ENCODE results near the gene ZNF641. TPM values are rescaled to one million over a fixed set of nuclear protein-coding genes. Genes with fewer than 3 reads are reported as not detected.
"Not testable (repeated sequence)": the region's sequence is repeated elsewhere in the genome, so short reads cannot be mapped to it uniquely, and the experiment has no call there.

ZNF641 gene
- total RNA-seq, 1 donor from 2014 or later, result 10.6 TPM

- no peak for DNase-seq (ENCODE audit: low read depth)
Measured at GRCh38 chr12:48336061-48336460, 14.7 kb downstream of the ZNF641 start.

GRCh38 chr12:48334808-48335207, 15.9 kb downstream of the ZNF641 start:
- DNase-seq (ENCODE audit: low read depth), result no peak

- DNase-seq (ENCODE audit: low read depth), result not testable (repeated sequence)
Measured at GRCh38 chr12:48333680-48334079, 17.0 kb downstream of the ZNF641 start.

DNA sequence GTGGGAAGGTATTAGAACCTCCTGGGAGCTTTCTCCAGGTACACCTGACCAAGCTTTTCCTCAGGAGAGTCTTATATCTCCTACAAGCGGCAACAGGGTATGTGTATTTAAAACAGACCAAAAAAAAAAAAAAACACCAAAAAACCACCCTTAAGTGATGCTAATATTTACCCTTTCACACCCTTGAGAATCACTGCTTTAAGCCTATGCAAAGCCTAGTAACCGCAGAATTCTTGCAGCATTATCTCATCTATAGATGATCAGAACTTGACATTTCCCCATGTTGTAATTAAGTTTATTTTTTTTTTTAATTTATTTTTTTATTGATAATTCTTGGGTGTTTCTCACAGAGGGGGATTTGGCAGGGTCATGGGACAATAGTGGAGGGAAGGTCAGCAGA, 19.3 kb downstream of the ZNF641 start:
- no peak for DNase-seq (ENCODE audit: low read depth)

GRCh38 chr12:48329199-48329939, 21.4 kb downstream of the ZNF641 start:
- DNase-seq (ENCODE audit: low read depth), result no peak

DNA sequence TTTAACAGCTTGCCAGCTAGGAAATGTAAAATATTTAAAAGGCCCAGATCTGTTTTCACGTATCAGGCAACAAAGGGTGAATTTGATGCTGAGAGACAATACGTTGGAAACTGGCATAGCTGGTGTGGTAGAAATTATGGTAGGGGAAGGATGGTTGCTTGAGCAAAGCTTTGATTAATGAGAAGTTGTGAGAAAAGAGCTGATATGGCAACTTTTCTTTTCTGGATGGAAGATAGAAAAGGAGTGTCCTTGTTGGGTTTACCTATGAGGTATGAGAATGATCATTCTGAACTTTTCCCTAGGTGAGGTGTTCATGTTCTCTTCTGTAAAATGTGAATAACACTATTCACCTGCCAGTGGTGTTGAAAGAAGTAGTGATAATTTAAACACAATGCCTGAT, 34.2 kb downstream of the ZNF641 start:
- DNase-seq (ENCODE audit: low read depth), result no peak

DNA sequence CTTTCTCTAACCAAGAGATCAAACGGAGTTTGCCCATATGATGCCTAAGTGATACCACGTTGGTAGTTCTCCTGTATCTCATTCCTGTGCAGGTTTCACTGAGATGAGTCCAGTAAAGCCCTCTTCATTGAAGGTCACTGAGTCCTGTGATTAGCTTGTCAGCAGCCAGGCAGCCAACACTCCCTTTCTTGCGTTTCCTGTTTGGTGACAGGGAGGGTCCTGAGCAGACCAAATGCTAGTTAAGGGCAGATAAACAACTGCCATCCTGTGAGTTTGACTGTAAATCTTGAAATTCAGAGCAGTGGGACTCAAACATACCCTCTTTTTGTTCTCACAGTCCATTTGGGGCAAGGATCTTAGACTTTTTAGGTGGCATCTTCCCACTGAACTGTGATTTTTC, 39.4 kb downstream of the ZNF641 start:
- no peak for DNase-seq (ENCODE audit: low read depth)

DNA sequence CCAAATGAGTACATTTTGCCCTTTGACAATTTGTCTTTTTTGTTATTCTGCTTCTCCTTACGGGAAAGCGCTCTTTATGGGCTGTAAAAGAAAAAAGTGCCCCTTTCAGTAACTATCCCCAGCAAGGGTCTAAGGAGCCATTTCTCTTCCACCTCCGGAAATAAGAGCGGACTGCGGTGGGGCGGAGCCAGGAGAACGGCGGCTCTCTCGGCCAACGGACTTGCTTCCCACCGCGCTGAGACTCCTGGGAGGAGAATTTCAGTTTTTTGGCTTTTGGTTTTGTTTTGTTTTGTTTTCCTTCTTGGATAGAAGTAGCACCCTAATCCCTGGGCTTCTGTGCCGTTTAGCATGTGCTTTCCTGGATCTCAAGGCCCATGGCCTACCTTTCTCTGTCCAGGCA, 43.5 kb downstream of the ZNF641 start:
- DNase-seq (ENCODE audit: low read depth), result no peak

GRCh38 chr12:48305190-48305589, 45.5 kb downstream of the ZNF641 start:
- DNase-seq (ENCODE audit: low read depth), result no peak

- DNase-seq (ENCODE audit: low read depth), result no peak
Measured at GRCh38 chr12:48302161-48302911, 48.4 kb downstream of the ZNF641 start.

- no peak for DNase-seq (ENCODE audit: low read depth)
Measured at GRCh38 chr12:48300774-48301173, 49.9 kb downstream of the ZNF641 start.

GRCh38 chr12:48296586-48297282, 54.0 kb downstream of the ZNF641 start:
- peak; percentile 78 for DNase-seq (ENCODE audit: low read depth)

- no peak for DNase-seq (ENCODE audit: low read depth)
Measured at GRCh38 chr12:48292040-48292439, 58.7 kb downstream of the ZNF641 start.

- no peak for DNase-seq (ENCODE audit: low read depth)
Measured at GRCh38 chr12:48291511-48291910, 59.2 kb downstream of the ZNF641 start.

DNA sequence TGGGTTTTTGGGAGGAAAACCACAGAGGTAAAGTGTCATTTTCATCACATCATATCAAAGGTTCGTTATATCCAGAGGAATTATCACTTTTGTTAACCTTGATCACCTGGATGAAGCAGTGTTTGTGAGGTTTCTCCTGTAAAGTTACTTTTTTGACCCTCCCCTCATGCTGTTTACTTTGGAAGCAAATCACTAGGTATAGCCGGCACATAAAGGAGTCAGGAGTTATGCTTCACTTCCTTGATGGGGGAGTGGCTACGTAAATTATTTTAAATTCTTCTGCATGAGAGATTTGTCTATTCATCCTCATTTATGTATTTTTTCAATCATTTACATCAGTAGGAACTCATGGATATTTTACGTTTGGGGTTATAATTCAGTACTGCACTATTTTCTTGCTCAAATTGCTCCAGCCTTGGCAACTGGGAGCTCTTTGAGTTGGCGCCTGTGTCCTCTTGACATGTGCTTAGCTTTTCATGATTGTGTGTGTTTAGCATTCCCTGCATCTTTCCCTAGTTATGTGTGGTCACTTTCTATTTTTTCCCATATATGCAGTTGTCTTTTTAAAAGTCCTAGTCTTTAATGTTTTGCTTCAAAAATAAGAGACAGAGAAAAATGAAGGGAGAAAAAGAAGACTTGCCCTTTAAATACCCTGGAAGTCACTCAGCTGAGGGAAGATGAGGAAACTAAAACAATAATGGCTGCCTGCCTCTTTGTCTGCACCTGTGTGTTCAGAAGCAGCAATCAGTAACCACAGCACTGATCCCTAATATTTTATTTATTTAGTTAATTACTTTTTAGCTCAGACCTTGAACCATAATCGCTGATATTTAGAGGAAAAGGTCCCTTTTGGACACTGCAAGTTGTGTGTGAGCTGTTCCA, 62.1 kb downstream of the ZNF641 start:
- no peak for DNase-seq (ENCODE audit: low read depth)

Other genes starting within 250 kb of the ZNF641 start
- gene SENP1, start 244.8 kb downstream of the ZNF641 start, total RNA-seq, result 10.9 and 14.0 TPM in 2 replicates
- 134 and 137 TPM in 2 replicates for gene PFKM, start 231.6 kb downstream of the ZNF641 start, total RNA-seq
- 41.5 and 44.8 TPM in 2 replicates for gene ASB8, start 193.4 kb downstream of the ZNF641 start, total RNA-seq
- gene CCDC184, start 167.3 kb downstream of the ZNF641 start, total RNA-seq, result 0.08 and 0.31 TPM in 2 replicates
- gene OR10AD1, start 147.6 kb downstream of the ZNF641 start, total RNA-seq, result not detected in 2 replicates
- gene ANP32D, start 121.6 kb upstream of the ZNF641 start, total RNA-seq, result not detected in 2 replicates
- gene C12orf54, start 131.6 kb upstream of the ZNF641 start, total RNA-seq, result not detected in 2 replicates
- not detected in 2 replicates for gene OR8S1, start 174.7 kb upstream of the ZNF641 start, total RNA-seq
- not detected in 2 replicates for gene LALBA, start 219.1 kb upstream of the ZNF641 start, total RNA-seq

Data from myocyte (in vitro differentiated cells).